Psoas muscle (tissue), 8 donors: ENCODE measurements around the gene USP5. TPM values are rescaled to one million over a fixed set of nuclear protein-coding genes. Genes with fewer than 3 reads are reported as not detected.
A peak's percentile ranks its signal among the peaks of the same experiment; 100 is the strongest.

Experiments used
- ATAC-seq, 4 donors: fragments of 200-7000 bp; cut with Tn5 transposase; one replicate each; pipeline ENCODE4 v1.9.1; 2020; ENCODE audit warnings: moderate library complexity in 3 of 4, mild to moderate bottlenecking in 2 of 4
- DNase-seq, 2 donors: peaks; one replicate each; pipeline ENCODE4 v3.0.0-alpha.2; 2020
- H3K27ac ChIP-seq: fragments of 200-600 bp; one replicate; pipeline ENCODE4 v1.8.0; 2022
- H3K27me3 ChIP-seq, 3 donors: fragments of 200-600 bp in 1 of 3; one replicate each; pipeline versions ENCODE4 v1.6.1 to v1.8.0; 2013 to 2022; ENCODE audit warnings: low read length in 2 of 3, mild to moderate bottlenecking in 2 of 3, moderate library complexity in 1 of 3; ENCODE audit not compliant: insufficient read depth in 3 of 3
- H3K36me3 ChIP-seq, 2 donors: fragments of 200-600 bp in 1 of 2; one replicate each; pipeline versions ENCODE4 v1.6.1 to v1.8.0; 2013 to 2022; ENCODE audit warnings: low read depth in 1 of 2, mild to moderate bottlenecking in 1 of 2, moderate library complexity in 1 of 2; ENCODE audit not compliant: insufficient read depth in 1 of 2
- H3K4me1 ChIP-seq: fragments of 200-600 bp; one replicate; pipeline ENCODE4 v1.8.0; 2022
- H3K4me3 ChIP-seq: fragments of 200-600 bp; one replicate; pipeline ENCODE4 v1.8.0; 2022; ENCODE audit warnings: mild to moderate bottlenecking
- H3K9me3 ChIP-seq: fragments of 200-600 bp; one replicate; pipeline ENCODE4 v1.8.0; 2022
- WGBS, 3 donors: extraction: QIAGEN DNeasy Blood & Tissue Kit; methylation state at CpG; one replicate each; pipeline versions ENCODE4 v1.1.6 to v1.1.7; 2013; 5-methylcytosine and 5-hydroxymethylcytosine counted together
- intact Hi-C, 2 donors: fragments of 100-400 bp; cut with DNase I; formaldehyde crosslinking; loops; one replicate each; pipeline versions ENCODE4 v1.11.0 to v1.14.2; 2022
- polyA plus RNA-seq, 3 donors: library from polyadenylated mRNA; stranded (reverse); fragments of 200-250 nt; gene quantifications; one replicate each; pipeline ENCODE4 v1.2.3, GENCODE V29; 2013
- total RNA-seq, 4 donors: library from RNA; stranded (reverse); fragmentation: NEBNext Ultra II Directional in 2 of 4; extraction: Animal tissue kit (Norgen Biotek cat#: 25700) in 2 of 4; gene quantifications; one replicate each; pipeline versions ENCODE4 v1.2.1 to v1.2.4, GENCODE V29; 2021 to 2023
- TF ChIP-seq, protein P1 (sequence below): fragments of 200-600 bp; IDR thresholded peaks from one replicate; pipeline ENCODE4 v1.8.0; 2022; ENCODE audit warnings: antibody characterized with exemption
- donor health status: healthy with polysubstance abuse.
- donor health status: DM: no; HTN: no; CAD: no; lungs with moderate emphysema.
- donor health status: Bipolar disorder and iron deficiency.
- donor health status: healthy.
- donor health status: DM: yes; HTN: yes; CAD: no.
- donor health status: DM: no; HTN: no; CAD: no.
- donor health status: DM: no; HTN: no; CAD: no.
- donor health status: DM: yes; HTN: yes; CAD: no.

The USP5 gene
- total and polyA plus RNA-seq, 7 donors, result 43.1 to 127 (median 98.1) TPM

DNA sequence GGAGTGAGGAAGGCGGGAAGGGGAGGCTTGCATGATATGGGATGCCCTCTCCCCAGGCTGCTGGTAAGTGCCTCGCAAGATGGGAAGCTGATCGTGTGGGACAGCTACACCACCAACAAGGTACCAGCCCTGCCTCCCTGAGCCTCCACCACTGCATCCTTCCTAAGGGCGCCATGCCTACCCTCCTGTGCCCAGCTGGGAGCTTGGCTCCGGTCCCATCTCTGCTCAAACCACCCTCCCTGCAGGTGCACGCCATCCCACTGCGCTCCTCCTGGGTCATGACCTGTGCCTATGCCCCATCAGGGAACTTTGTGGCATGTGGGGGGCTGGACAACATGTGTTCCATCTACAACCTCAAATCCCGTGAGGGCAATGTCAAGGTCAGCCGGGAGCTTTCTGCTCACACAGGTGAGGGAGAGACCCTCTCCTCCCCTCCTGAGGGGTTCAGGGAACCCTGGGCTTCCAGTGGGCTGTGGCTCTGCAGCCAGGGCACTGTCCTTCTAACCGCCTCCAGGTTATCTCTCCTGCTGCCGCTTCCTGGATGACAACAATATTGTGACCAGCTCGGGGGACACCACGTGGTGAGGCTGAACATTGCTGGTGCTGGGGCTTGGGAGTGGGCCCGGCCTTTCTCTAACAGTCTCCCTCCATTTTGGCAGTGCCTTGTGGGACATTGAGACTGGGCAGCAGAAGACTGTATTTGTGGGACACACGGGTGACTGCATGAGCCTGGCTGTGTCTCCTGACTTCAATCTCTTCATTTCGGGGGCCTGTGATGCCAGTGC lies 8.6 kb upstream of the USP5 start:
- H3K27me3 ChIP-seq, result no peaks in the 10 kb centered on the region
- H3K4me3 ChIP-seq, result no peak overlapping the region
- H3K36me3 ChIP-seq, result no peaks in the 10 kb centered on the region
- DNase-seq (peak in 1 of 2 donors; percentile 43), ATAC-seq (no peak)
- TF ChIP-seq, protein P1, sequence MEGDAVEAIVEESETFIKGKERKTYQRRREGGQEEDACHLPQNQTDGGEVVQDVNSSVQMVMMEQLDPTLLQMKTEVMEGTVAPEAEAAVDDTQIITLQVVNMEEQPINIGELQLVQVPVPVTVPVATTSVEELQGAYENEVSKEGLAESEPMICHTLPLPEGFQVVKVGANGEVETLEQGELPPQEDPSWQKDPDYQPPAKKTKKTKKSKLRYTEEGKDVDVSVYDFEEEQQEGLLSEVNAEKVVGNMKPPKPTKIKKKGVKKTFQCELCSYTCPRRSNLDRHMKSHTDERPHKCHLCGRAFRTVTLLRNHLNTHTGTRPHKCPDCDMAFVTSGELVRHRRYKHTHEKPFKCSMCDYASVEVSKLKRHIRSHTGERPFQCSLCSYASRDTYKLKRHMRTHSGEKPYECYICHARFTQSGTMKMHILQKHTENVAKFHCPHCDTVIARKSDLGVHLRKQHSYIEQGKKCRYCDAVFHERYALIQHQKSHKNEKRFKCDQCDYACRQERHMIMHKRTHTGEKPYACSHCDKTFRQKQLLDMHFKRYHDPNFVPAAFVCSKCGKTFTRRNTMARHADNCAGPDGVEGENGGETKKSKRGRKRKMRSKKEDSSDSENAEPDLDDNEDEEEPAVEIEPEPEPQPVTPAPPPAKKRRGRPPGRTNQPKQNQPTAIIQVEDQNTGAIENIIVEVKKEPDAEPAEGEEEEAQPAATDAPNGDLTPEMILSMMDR, result no peak
- no peaks in the 10 kb centered on the region for H3K9me3 ChIP-seq
- H3K4me1 ChIP-seq, result no peaks in the 10 kb centered on the region
- WGBS, 3 donors, result 67 to 73% (median 70%) methylated on average over 15 to 16 of the region's 16 CpGs
- intact Hi-C loops, result no loop called here
- no peak overlapping the region for H3K27ac ChIP-seq

DNA sequence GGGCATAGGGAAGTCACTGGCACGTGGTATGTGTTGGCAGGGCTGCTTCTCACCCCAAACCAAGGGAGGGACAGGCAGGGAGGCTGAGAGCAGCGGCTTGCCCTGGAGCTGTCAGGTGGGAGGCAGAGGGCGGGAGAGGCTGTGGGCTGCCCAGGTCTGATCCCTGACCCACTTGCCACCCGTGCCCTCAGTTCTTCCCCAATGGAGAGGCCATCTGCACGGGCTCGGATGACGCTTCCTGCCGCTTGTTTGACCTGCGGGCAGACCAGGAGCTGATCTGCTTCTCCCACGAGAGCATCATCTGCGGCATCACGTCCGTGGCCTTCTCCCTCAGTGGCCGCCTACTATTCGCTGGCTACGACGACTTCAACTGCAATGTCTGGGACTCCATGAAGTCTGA lies 6.6 kb upstream of the USP5 start:
- WGBS, 3 donors, result 88 to 92% (median 90%) methylated on average over 17 of the region's 17 CpGs
- H3K36me3 ChIP-seq, result no peaks in the 10 kb centered on the region
- no peak overlapping the region for H3K27ac ChIP-seq
- intact Hi-C loops, result no loop called here
- TF ChIP-seq, protein P1, result no peak
- no peak overlapping the region for H3K4me3 ChIP-seq
- no peaks in the 10 kb centered on the region for H3K27me3 ChIP-seq
- no peaks in the 10 kb centered on the region for H3K4me1 ChIP-seq
- ATAC-seq, result no peak
- DNase-seq, result peak in 1 of 2 donors; percentile 43
- H3K9me3 ChIP-seq, result no peaks in the 10 kb centered on the region

DNA sequence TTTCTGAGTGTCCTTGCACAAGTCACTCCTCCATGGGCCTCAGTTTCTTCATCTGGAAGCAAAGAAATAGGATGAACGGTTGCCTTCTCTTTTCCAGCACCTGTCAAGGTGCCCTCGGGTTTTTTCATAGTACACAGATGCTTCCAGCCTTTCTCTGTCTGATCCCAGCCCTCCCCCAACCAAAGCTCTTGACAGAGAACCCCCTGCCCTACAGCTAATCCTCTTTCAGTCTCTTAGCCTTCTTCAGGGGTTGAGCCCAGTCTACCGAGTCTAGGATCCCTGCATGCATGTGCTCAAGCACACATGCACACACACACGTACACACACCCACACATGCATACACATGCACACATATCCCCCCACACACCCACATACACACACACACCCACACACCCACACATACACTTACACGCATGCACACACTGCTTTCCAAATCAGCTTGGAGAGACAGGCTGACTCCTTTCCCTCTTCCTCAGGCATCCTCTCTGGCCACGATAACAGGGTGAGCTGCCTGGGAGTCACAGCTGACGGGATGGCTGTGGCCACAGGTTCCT lies 5.6 kb upstream of the USP5 start:
- no peaks in the 10 kb centered on the region for H3K36me3 ChIP-seq
- TF ChIP-seq, protein P1, result no peak
- H3K4me1 ChIP-seq, result no peaks in the 10 kb centered on the region
- H3K27me3 ChIP-seq, result no peaks in the 10 kb centered on the region
- ATAC-seq (no peak), DNase-seq (no peak)
- intact Hi-C loops, result no loop called here
- H3K4me3 ChIP-seq, result no peak overlapping the region
- 85 to 90% (median 86%) methylated on average over 7 of the region's 7 CpGs for WGBS, 3 donors
- H3K27ac ChIP-seq, result no peak overlapping the region
- H3K9me3 ChIP-seq, result no peaks in the 10 kb centered on the region

DNA sequence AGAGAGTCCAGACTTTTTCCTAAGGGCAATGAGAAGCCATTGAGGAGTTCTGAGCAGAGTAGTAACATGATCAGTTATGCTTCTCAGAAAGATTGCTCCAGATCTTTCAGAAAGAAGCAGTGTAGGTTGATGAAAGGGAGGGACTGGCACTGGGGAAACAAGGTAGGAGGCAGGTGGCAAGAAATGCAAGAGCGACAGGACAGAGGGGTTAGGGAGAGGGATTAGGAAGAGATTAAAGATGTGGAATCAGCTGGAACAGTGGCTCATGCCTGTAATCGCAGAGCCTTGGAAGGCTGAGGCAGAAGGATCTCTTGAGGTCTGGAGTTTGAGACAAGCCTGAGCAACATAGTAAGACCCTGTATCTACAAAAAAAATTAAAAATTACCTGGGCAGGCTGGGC lies 4.3 kb upstream of the USP5 start:
- no peak for ATAC-seq
- Histone ChIP-seq H3K36me3 (no peaks in the 10 kb centered on the region), H3K27ac (no peak overlapping the region), H3K4me3 (no peak overlapping the region), H3K9me3 (no peaks in the 10 kb centered on the region), H3K27me3 (no peaks in the 10 kb centered on the region), H3K4me1 (no peaks in the 10 kb centered on the region)
- DNase-seq, result no peak
- intact Hi-C loops, result no loop called here
- WGBS, 3 donors, result 88 to 95% (median 93%) methylated on average over 2 of the region's 2 CpGs
- TF ChIP-seq, protein P1, result no peak
